ENCODE results near the gene GABRB2.

The GABRB2 gene

DNA sequence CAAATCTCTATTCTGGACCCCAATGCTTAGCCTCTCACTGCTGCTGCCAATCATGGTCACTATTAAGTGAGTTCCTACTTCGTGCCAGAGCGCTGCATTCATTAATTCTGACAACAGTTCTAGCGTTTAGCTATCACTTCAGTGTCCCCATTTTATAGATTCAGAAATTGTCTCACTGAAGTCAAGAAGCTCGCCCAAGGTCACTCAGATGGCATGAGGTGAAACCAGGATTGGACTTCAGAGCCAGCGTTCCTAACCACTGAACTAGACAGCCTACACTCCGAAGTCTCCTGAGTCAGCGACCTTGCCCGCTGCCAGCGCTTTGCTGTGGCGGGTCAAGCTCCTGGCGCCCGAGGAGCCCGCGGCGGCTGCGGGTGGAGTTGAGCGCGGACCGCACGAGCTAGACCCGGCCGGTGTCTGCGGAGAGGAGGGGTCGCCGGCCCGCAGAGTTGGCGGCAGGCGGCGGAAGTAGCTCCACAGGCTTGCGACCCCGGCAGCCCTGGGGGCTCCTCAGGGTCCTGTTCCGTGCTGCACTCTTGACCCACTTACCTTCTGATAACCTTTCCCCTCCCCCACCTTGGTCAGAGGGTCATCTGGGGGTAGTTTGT lies 2.1 kb upstream of the GABRB2 start:
- no peaks in the 10 kb centered on the region for H3K9me3 ChIP-seq (ENCODE audit: insufficient read depth, low read length)
- no peaks in the 10 kb centered on the region for H3K4me1 ChIP-seq (ENCODE audit: insufficient read depth, insufficient read length)
- TF ChIP-seq ZNF274 (IDR thresholded peaks at IDR 0.05; ENCODE audit: low read depth, low read length) (no peak), SUZ12 (IDR thresholded peaks at IDR 0.05; ENCODE audit: extremely low read depth, insufficient read depth, insufficient read length) (no peak)
- no peaks in the 10 kb centered on the region for H3K36me3 ChIP-seq (ENCODE audit: insufficient read depth, insufficient read length, low read length)
- H3K9ac ChIP-seq (ENCODE audit: insufficient read length, low read depth) = no peak overlapping the region
- peak overlapping the region; percentile 46 for H3K4me3 ChIP-seq (ENCODE audit: insufficient read length, low read depth)
- H3K27me3 ChIP-seq (ENCODE audit: insufficient read depth, insufficient read length) = peaks cover 53% of the 10 kb centered on the region
- no peak for DNase-seq (ENCODE audit: low read depth, low spot score)

- TF ChIP-seq ZNF274 (IDR thresholded peaks at IDR 0.05; ENCODE audit: low read depth, low read length) (no peak), SUZ12 (IDR thresholded peaks at IDR 0.05; ENCODE audit: extremely low read depth, insufficient read depth, insufficient read length) (no peak), YY1 (IDR thresholded peaks at IDR 0.05; ENCODE audit: insufficient read depth, insufficient read length) (no peak)
- no peaks in the 10 kb centered on the region for H3K9me3 ChIP-seq (ENCODE audit: insufficient read depth, low read length)
- no peaks in the 10 kb centered on the region for H3K4me1 ChIP-seq (ENCODE audit: insufficient read depth, insufficient read length)
- no peaks in the 10 kb centered on the region for H3K36me3 ChIP-seq (ENCODE audit: insufficient read depth, insufficient read length, low read length)
- H3K4me3 ChIP-seq (ENCODE audit: insufficient read length, low read depth) = peak overlapping the region; percentile 46
- DNase-seq (ENCODE audit: low read depth, low spot score) = no peak
- peaks cover 53% of the 10 kb centered on the region for H3K27me3 ChIP-seq (ENCODE audit: insufficient read depth, insufficient read length)
- peak overlapping the region; percentile 42 for H3K9ac ChIP-seq (ENCODE audit: insufficient read length, low read depth)
These were observed 1.4 kb upstream of the GABRB2 start for GRCh38 chr5:161547738-161548486.

- H3K9ac ChIP-seq (ENCODE audit: insufficient read length, low read depth) = peak overlapping the region; percentile 42
- peaks cover 53% of the 10 kb centered on the region for H3K27me3 ChIP-seq (ENCODE audit: insufficient read depth, insufficient read length)
- DNase-seq (ENCODE audit: low read depth, low spot score) = no peak
- TF ChIP-seq SUZ12 (IDR thresholded peaks at IDR 0.05; ENCODE audit: extremely low read depth, insufficient read depth, insufficient read length) = no peak
- TF ChIP-seq YY1 (IDR thresholded peaks at IDR 0.05; ENCODE audit: insufficient read depth, insufficient read length) = no peak
- no peak for TF ChIP-seq ZNF274 (IDR thresholded peaks at IDR 0.05; ENCODE audit: low read depth, low read length)
- H3K9me3 ChIP-seq (ENCODE audit: insufficient read depth, low read length) = no peaks in the 10 kb centered on the region
- H3K4me1 ChIP-seq (ENCODE audit: insufficient read depth, insufficient read length) = no peaks in the 10 kb centered on the region
- H3K4me3 ChIP-seq (ENCODE audit: insufficient read length, low read depth) = peak overlapping the region; percentile 46
- no peaks in the 10 kb centered on the region for H3K36me3 ChIP-seq (ENCODE audit: insufficient read depth, insufficient read length, low read length)
These were observed 847 bp upstream of the GABRB2 start for GRCh38 chr5:161547406-161547737.

GRCh38 chr5:161546095-161546469 lies 443 bp downstream of the GABRB2 start:
- TF ChIP-seq YY1 (IDR thresholded peaks at IDR 0.05; ENCODE audit: insufficient read depth, insufficient read length) = no peak
- no peak for TF ChIP-seq ZNF274 (IDR thresholded peaks at IDR 0.05; ENCODE audit: low read depth, low read length)
- no peak for TF ChIP-seq SUZ12 (IDR thresholded peaks at IDR 0.05; ENCODE audit: extremely low read depth, insufficient read depth, insufficient read length)
- no peak overlapping the region for H3K9ac ChIP-seq (ENCODE audit: insufficient read length, low read depth)
- no peaks in the 10 kb centered on the region for H3K4me1 ChIP-seq (ENCODE audit: insufficient read depth, insufficient read length)
- peak overlapping the region; percentile 36 for H3K4me3 ChIP-seq (ENCODE audit: insufficient read length, low read depth)
- H3K36me3 ChIP-seq (ENCODE audit: insufficient read depth, insufficient read length, low read length) = no peaks in the 10 kb centered on the region
- H3K27me3 ChIP-seq (ENCODE audit: insufficient read depth, insufficient read length) = peaks cover 53% of the 10 kb centered on the region
- no peak for DNase-seq (ENCODE audit: low read depth, low spot score)
- H3K9me3 ChIP-seq (ENCODE audit: insufficient read depth, low read length) = no peaks in the 10 kb centered on the region

DNA sequence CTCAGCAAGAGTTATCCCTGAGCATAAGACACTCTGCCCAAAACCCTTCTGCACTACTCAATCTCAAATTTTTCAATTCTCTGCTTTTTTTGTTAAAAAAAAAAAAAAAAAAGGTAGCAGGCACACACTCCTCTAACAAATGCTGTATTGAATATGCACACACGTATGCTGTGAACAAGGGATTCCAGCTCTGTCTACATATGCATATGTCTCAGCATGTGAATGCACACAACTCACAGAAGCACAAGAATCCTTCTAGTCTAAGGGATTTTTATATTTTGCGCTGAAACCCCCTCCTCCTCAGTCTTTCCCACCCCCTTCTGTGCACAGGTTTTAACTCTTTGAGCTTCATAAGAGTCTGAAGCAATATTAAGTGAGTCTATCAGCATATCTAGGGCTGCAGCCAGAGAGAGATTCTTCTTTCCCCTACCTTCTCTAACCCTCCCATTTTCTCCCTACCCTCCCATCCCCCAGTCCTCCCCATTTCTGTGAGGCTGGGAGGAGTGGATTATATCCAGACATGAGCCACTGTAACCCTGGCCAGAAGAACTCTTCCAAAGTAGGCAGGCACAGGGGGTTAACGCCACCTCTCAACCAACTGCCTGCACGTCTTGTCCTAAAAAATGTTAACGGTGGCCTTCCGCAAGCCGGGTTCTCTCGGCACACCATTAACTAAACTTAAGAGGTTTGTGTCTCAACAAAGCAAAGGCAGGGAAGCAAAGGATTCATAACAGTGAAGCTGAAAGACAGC lies 1.0 kb downstream of the GABRB2 start:
- no peak overlapping the region for H3K4me3 ChIP-seq (ENCODE audit: insufficient read length, low read depth)

GRCh38 chr5:161544350-161544765 lies 2.2 kb downstream of the GABRB2 start:
- no peaks in the 10 kb centered on the region for H3K36me3 ChIP-seq (ENCODE audit: insufficient read depth, insufficient read length, low read length)
- H3K9me3 ChIP-seq (ENCODE audit: insufficient read depth, low read length) = no peaks in the 10 kb centered on the region
- no peak for DNase-seq (ENCODE audit: low read depth, low spot score)
- H3K27me3 ChIP-seq (ENCODE audit: insufficient read depth, insufficient read length) = peaks cover 43% of the 10 kb centered on the region
- TF ChIP-seq SUZ12 (IDR thresholded peaks at IDR 0.05; ENCODE audit: extremely low read depth, insufficient read depth, insufficient read length) (no peak), YY1 (IDR thresholded peaks at IDR 0.05; ENCODE audit: insufficient read depth, insufficient read length) (no peak), ZNF274 (IDR thresholded peaks at IDR 0.05; ENCODE audit: low read depth, low read length) (no peak)
- H3K9ac ChIP-seq (ENCODE audit: insufficient read length, low read depth) = no peak overlapping the region
- H3K4me3 ChIP-seq (ENCODE audit: insufficient read length, low read depth) = no peak overlapping the region
- no peaks in the 10 kb centered on the region for H3K4me1 ChIP-seq (ENCODE audit: insufficient read depth, insufficient read length)

More for the DNA sequence above, 1.0 kb downstream of the GABRB2 start:
- no peaks in the 10 kb centered on the region for H3K4me1 ChIP-seq (ENCODE audit: insufficient read depth, insufficient read length)
- no peaks in the 10 kb centered on the region for H3K9me3 ChIP-seq (ENCODE audit: insufficient read depth, low read length)
- TF ChIP-seq YY1 (IDR thresholded peaks at IDR 0.05; ENCODE audit: insufficient read depth, insufficient read length) (no peak), ZNF274 (IDR thresholded peaks at IDR 0.05; ENCODE audit: low read depth, low read length) (no peak)
- no peaks in the 10 kb centered on the region for H3K36me3 ChIP-seq (ENCODE audit: insufficient read depth, insufficient read length, low read length)
- H3K9ac ChIP-seq (ENCODE audit: insufficient read length, low read depth) = no peak overlapping the region
- no peak for DNase-seq (ENCODE audit: low read depth, low spot score)
- peaks cover 53% of the 10 kb centered on the region for H3K27me3 ChIP-seq (ENCODE audit: insufficient read depth, insufficient read length)

GRCh38 chr5:161539016-161539415 lies 7.5 kb downstream of the GABRB2 start:
- no peak overlapping the region for H3K9ac ChIP-seq (ENCODE audit: insufficient read length, low read depth)
- H3K9me3 ChIP-seq (ENCODE audit: insufficient read depth, low read length) = no peaks in the 10 kb centered on the region
- TF ChIP-seq SUZ12 (IDR thresholded peaks at IDR 0.05; ENCODE audit: extremely low read depth, insufficient read depth, insufficient read length) (no peak), YY1 (IDR thresholded peaks at IDR 0.05; ENCODE audit: insufficient read depth, insufficient read length) (no peak), ZNF274 (IDR thresholded peaks at IDR 0.05; ENCODE audit: low read depth, low read length) (no peak)
- H3K27me3 ChIP-seq (ENCODE audit: insufficient read depth, insufficient read length) = no peaks in the 10 kb centered on the region
- H3K36me3 ChIP-seq (ENCODE audit: insufficient read depth, insufficient read length, low read length) = no peaks in the 10 kb centered on the region
- DNase-seq (ENCODE audit: low read depth, low spot score) = no peak
- H3K4me1 ChIP-seq (ENCODE audit: insufficient read depth, insufficient read length) = no peaks in the 10 kb centered on the region
- H3K4me3 ChIP-seq (ENCODE audit: insufficient read length, low read depth) = no peak overlapping the region

Data from NT2/D1 (cell line).